ENCODE measurements around the gene SMPD3.

DNA sequence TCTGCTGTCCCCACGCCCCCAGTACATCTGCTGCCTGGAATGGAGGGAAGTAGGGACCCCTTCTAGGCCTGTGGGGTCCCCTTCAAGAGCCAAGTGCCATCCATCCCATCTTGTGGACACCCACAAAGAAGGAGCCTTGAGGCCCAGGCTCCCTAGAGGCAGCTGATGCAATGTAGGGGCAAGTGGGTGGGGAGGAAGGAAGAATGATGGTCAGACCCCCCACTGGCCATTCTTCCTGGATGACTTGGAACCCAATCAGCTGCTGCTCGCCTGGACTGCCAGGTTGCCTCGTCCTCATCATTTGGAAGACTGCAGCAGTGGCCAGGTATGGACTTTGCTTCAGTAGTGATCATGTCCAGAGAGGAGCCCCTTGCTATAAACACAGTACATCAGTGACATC, 48.9 kb downstream of the SMPD3 start:
- TF ChIP-seq, protein P1, sequence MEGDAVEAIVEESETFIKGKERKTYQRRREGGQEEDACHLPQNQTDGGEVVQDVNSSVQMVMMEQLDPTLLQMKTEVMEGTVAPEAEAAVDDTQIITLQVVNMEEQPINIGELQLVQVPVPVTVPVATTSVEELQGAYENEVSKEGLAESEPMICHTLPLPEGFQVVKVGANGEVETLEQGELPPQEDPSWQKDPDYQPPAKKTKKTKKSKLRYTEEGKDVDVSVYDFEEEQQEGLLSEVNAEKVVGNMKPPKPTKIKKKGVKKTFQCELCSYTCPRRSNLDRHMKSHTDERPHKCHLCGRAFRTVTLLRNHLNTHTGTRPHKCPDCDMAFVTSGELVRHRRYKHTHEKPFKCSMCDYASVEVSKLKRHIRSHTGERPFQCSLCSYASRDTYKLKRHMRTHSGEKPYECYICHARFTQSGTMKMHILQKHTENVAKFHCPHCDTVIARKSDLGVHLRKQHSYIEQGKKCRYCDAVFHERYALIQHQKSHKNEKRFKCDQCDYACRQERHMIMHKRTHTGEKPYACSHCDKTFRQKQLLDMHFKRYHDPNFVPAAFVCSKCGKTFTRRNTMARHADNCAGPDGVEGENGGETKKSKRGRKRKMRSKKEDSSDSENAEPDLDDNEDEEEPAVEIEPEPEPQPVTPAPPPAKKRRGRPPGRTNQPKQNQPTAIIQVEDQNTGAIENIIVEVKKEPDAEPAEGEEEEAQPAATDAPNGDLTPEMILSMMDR (IDR thresholded peaks at IDR 0.05 in 8 of 11, conservative IDR thresholded peaks at IDR 0.05 in 3 of 11): no peak
- TF ChIP-seq POLR2A (IDR thresholded peaks at IDR 0.05) (no peak), POLR2AphosphoS5 (IDR thresholded peaks at IDR 0.05) (no peak)

Data from spleen (tissue), 7 donors.